Astrocyte (in vitro differentiated cells and primary cell): ENCODE measurements around the gene ANO2.

Experiments used
- CTCF ChIP-seq: IDR thresholded peaks from 2 replicates; pipeline ENCODE4 v1.5.1; 2011; ENCODE audit warnings: low read depth, mild to moderate bottlenecking, inconsistent platforms, low read length, moderate library complexity; ENCODE audit not compliant: insufficient read depth
- EZH2 ChIP-seq: IDR thresholded peaks from 2 replicates; pipeline ENCODE4 v1.6.1; 2012; ENCODE audit warnings: mild to moderate bottlenecking, low read length, inconsistent platforms; ENCODE audit not compliant: insufficient read depth

- no peak for TF ChIP-seq CTCF
- no peak for TF ChIP-seq EZH2
Measured at GRCh38 chr12:5954661-5955060, 9.6 kb upstream of the ANO2 start.
